HCT116 (cell line): ENCODE data around the gene MICAL3. TPM values are rescaled to one million over a fixed set of nuclear protein-coding genes. Genes with fewer than 3 reads are reported as not detected.
"Not testable (repeated sequence)": the region's sequence is repeated elsewhere in the genome, so short reads cannot be mapped to it uniquely, and the experiment has no call there.

ENCODE experiments used
- ATAC-seq: fragments of 200-7000 bp; cut with Tn5 transposase; 2 replicates; pipeline ENCODE4 v1.9.1; 2020; ENCODE audit warnings: mild to moderate bottlenecking, moderate library complexity
- BruUV-seq: library from RNA; stranded (reverse); fragments of 400-500 nt; replicated peaks from 2 replicates; lab custom pipeline; 2021; lab: Mats Ljungman, UMichigan
- CTCF ChIA-PET: fragments of 300-600 bp; sonication (Branson Sonifier 250); formaldehyde crosslinking; loops from one replicate; lab custom pipeline; 2021; ENCODE audit warnings: antibody characterized with exemption; lab: Charles Lee
- POLR2A ChIA-PET: fragments of 300-600, 350-600 bp; sonication (Branson Sonifier 250); formaldehyde crosslinking; loops from one replicate; lab custom pipeline; 2021; ENCODE audit warnings: antibody characterized with exemption; lab: Charles Lee
- RAD21 ChIA-PET, 2 experiments: fragments of 300-600 bp; sonication (Branson Sonifier 250); formaldehyde crosslinking; loops; one replicate each; lab custom pipeline; 2023; ENCODE audit warnings: low total read pairs in 2 of 2; ENCODE audit not compliant: uncharacterized antibody in 2 of 2, unreplicated experiment in 2 of 2, low non-redundant PET in 1 of 2; lab: Charles Lee
- DNase-seq: peaks from one replicate; pipeline ENCODE4 v3.0.0-alpha.2; 2010; ENCODE audit warnings: low read depth, low spot score
- H2AFZ ChIP-seq: fragments of 200-600 bp; shearing (Covaris generic), sonication (generic); 2 replicates; pipeline ENCODE4 v1.6.1; 2017; ENCODE audit warnings: low read depth, mixed run types, mixed read lengths, antibody characterized with exemption, low read length; ENCODE audit not compliant: poor library complexity, severe bottlenecking
- H3K27ac ChIP-seq: 2 replicates; pipeline ENCODE4 v1.5.1; 2012; ENCODE audit warnings: low read depth, low read length
- H3K27me3 ChIP-seq: fragments of 200-600 bp; sonication (generic); 2 replicates; pipeline ENCODE4 v1.6.1; 2016; ENCODE audit warnings: mixed run types, low read length, mixed read lengths; ENCODE audit not compliant: insufficient read depth
- H3K36me3 ChIP-seq, 2 experiments: fragments of 200-500 bp in 1 of 2; fragments of 200-600 bp in 1 of 2; sonication (Bioruptor generic) in 1 of 2; sonication (generic) in 1 of 2; 2 replicates each; pipeline versions ENCODE4 v1.5.1 to v1.6.1; 2014 to 2016; ENCODE audit warnings: low read length in 2 of 2, inconsistent platforms in 1 of 2, mixed read lengths in 1 of 2, mixed run types in 1 of 2; ENCODE audit not compliant: insufficient read depth in 2 of 2, control insufficient read depth in 1 of 2
- H3K4me1 ChIP-seq, 2 experiments: fragments of 200-600 bp in 1 of 2; sonication (generic) in 1 of 2; 2 replicates each; pipeline versions ENCODE4 v1.5.1 to v1.6.1; 2012 to 2017; ENCODE audit warnings: low read length in 2 of 2, inconsistent platforms in 1 of 2, mild to moderate bottlenecking in 1 of 2, mixed read lengths in 1 of 2, mixed run types in 1 of 2, moderate library complexity in 1 of 2; ENCODE audit not compliant: insufficient read depth in 2 of 2, control insufficient read depth in 1 of 2
- H3K4me2 ChIP-seq: fragments of 200-600 bp; sonication (generic); 2 replicates; pipeline ENCODE4 v1.6.1; 2017; ENCODE audit warnings: mixed run types, low read length, mixed read lengths
- H3K4me3 ChIP-seq, 2 experiments: fragments of 200-600 bp in 1 of 2; sonication (generic) in 1 of 2; replicated peaks in 1 of 2; 2 replicates each; pipeline ENCODE4 v1.5.1; 2011 to 2016; ENCODE audit warnings: low read length in 2 of 2, control low read depth in 1 of 2, low read depth in 1 of 2, mild to moderate bottlenecking in 1 of 2, mixed read lengths in 1 of 2, mixed run types in 1 of 2
- H3K79me2 ChIP-seq: fragments of 200-600 bp; sonication (generic); 2 replicates; pipeline ENCODE4 v1.6.1; 2017; ENCODE audit warnings: mild to moderate bottlenecking, mixed run types, low read length, moderate library complexity, mixed read lengths; ENCODE audit not compliant: insufficient read depth
- H3K9ac ChIP-seq: fragments of 200-600 bp; sonication (generic); 2 replicates; pipeline ENCODE4 v1.6.1; 2016; ENCODE audit warnings: low read length, mixed read lengths
- H3K9me2 ChIP-seq: fragments of 200-600 bp; sonication (generic), shearing (Covaris generic); 2 replicates; pipeline ENCODE4 v1.6.1; 2017; ENCODE audit warnings: mixed run types, mild to moderate bottlenecking, moderate library complexity; ENCODE audit not compliant: insufficient read depth
- H3K9me3 ChIP-seq, 2 experiments: fragments of 200-500 bp in 1 of 2; fragments of 200-600 bp in 1 of 2; sonication (Bioruptor generic) in 1 of 2; sonication (generic) in 1 of 2; 2 replicates each; pipeline ENCODE4 v1.6.1; 2014 to 2017; ENCODE audit warnings: low read length in 2 of 2, mixed read lengths in 2 of 2, inconsistent platforms in 1 of 2, low read depth in 1 of 2, mild to moderate bottlenecking in 1 of 2, mixed run types in 1 of 2, moderate library complexity in 1 of 2; ENCODE audit not compliant: control insufficient read depth in 1 of 2, insufficient read depth in 1 of 2
- H4K20me1 ChIP-seq: fragments of 200-600 bp; sonication (generic), shearing (Covaris generic); 2 replicates; pipeline ENCODE4 v1.6.1; 2017; ENCODE audit warnings: mixed run types, mild to moderate bottlenecking, moderate library complexity; ENCODE audit not compliant: insufficient read depth
- EZH2phosphoT487 ChIP-seq: fragments of 200-600 bp; IDR thresholded peaks from 2 replicates; pipeline ENCODE4 v1.6.1; 2018; ENCODE audit warnings: antibody characterized with exemption, borderline replicate concordance
- POLR2AphosphoS5 ChIP-seq: IDR thresholded peaks from 2 replicates; pipeline ENCODE4 v1.6.1; 2011; ENCODE audit warnings: mild to moderate bottlenecking, low read depth, low read length, moderate library complexity
- ZNF274 ChIP-seq: fragments of 200-500 bp; sonication (Bioruptor generic); IDR thresholded peaks from 2 replicates; pipeline ENCODE4 v1.6.1; 2014; ENCODE audit warnings: mild to moderate bottlenecking, low read depth, low read length, inconsistent platforms
- intact Hi-C: fragments of 100-400 bp; cut with micrococcal nuclease; formaldehyde crosslinking; loops from 2 replicates; pipeline ENCODE4 v1.10.0; 2022
- total RNA-seq: library from RNA; stranded (reverse); gene quantifications from one replicate; pipeline ENCODE4 v1.2.1, GENCODE V29; 2021; ENCODE audit not compliant: unreplicated experiment

The MICAL3 gene
- total RNA-seq, 1 experiment from 2014 or later, result 30.8 TPM

DNA sequence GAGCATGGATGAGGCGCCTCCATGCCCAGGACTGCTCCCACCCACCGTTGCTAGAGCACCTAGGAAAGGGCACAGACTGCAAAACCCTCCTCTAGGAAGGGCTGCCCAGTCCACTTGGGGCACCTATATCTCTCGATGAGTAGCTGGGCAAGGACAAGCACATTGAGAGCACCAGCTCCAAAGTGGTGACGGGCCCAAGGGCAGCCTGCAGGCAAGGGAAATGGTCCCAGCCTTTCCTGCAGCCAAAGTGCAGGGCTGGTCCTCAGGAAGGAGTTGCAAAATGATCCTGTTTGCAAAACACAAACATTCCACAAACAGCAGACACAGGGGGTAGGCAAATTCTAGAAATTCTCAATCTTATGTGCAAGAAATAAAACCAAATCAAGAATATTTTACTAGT lies 32.4 kb downstream of the MICAL3 start:
- BruUV-seq, H3K4me3 ChIP-seq, H4K20me1 ChIP-seq, POLR2A ChIA-PET, intact Hi-C loops, H3K27ac ChIP-seq, H3K9ac ChIP-seq, ATAC-seq, DNase-seq, H2AFZ ChIP-seq, H3K27me3 ChIP-seq, H3K36me3 ChIP-seq, H3K9me2 ChIP-seq, RAD21 ChIA-PET, CTCF ChIA-PET, H3K9me3 ChIP-seq, H3K4me2 ChIP-seq: not testable (repeated sequence)
- H3K79me2 ChIP-seq, result peaks cover 97% of the 10 kb centered on the region
- peaks cover 5 to 17% of the 10 kb centered on the region in 2 experiments; a peak in 3 of 4 replicates for H3K4me1 ChIP-seq

DNA sequence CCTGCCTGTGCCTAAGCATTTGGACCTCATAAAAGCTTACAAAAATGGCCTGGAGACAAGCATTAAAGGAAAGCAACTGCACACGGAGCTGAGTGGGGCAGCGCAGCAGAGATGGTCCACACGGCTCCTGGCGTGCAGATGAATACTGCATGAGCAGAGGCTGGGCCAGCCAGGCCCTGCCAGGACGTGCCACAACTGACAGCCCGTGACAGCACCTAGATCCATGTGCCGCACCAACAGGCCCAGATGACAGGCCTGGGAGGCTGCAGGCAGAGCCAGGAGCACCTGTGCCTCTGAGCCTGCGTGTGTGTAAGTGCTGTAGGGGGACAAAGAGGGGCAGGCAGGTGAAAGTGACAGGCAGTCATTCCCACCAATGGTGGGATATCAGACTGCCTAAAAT lies 33.4 kb downstream of the MICAL3 start:
- BruUV-seq, result no TSS peak
- Histone ChIP-seq H3K27me3 (no peaks in the 10 kb centered on the region), H3K79me2 (peaks cover 100% of the 10 kb centered on the region), H3K4me1 (peaks cover 5 to 17% of the 10 kb centered on the region in 2 experiments; a peak in 3 of 4 replicates), H3K9me3 (no peaks in the 10 kb centered on the region), H3K27ac (no peak overlapping the region), H3K36me3 (no peaks in the 10 kb centered on the region), H3K4me2 (no peak overlapping the region), H4K20me1 (peaks cover 4% of the 10 kb centered on the region; the same call in 1 of the 2 replicates), H3K9me2 (no peaks in the 10 kb centered on the region), H2AFZ (no peak overlapping the region), H3K4me3 (no peak overlapping the region), H3K9ac (no peak overlapping the region)
- TF ChIP-seq POLR2AphosphoS5, result no peak
- no peak for TF ChIP-seq ZNF274
- CTCF ChIA-PET, result no interaction called here
- RAD21 ChIA-PET, result no interaction called here
- ATAC-seq (no peak), DNase-seq (no peak)
- intact Hi-C loops, result no loop called here
- POLR2A ChIA-PET, result no interaction called here

DNA sequence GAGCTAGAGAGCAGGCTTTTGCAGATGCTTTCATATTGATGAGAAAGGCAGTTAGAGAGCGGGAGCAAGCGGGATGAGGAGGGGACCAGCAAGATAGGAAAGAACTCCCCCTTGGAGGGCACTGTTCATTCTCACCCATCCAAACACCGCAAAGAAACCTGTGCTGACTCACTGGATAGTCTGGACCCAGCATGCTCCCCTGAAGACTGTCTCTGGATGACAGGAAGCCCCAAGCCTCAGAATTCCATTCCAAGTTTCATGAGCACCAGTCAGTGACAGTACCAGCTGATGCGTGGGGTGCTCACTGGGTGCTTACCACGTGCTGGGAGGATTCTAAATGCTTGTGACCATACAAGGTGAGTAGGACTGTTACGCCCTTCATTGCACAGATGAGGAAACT lies 34.2 kb downstream of the MICAL3 start:
- H4K20me1 ChIP-seq, result peaks cover 4% of the 10 kb centered on the region; the same call in 1 of the 2 replicates

More for the DNA sequence above, 34.2 kb downstream of the MICAL3 start:
- Histone ChIP-seq H3K4me2 (no peak overlapping the region), H3K27ac (no peak overlapping the region), H3K9me2 (no peaks in the 10 kb centered on the region), H3K79me2 (peaks cover 98% of the 10 kb centered on the region), H3K9me3 (no peaks in the 10 kb centered on the region), H3K36me3 (no peaks in the 10 kb centered on the region), H3K9ac (no peak overlapping the region), H3K27me3 (no peaks in the 10 kb centered on the region), H3K4me3 (no peak overlapping the region), H3K4me1 (peaks cover 5 to 17% of the 10 kb centered on the region in 2 experiments; a peak in 3 of 4 replicates), H2AFZ (no peak overlapping the region)
- RAD21 ChIA-PET, result no interaction called here
- POLR2A ChIA-PET, result no interaction called here
- no peak for ATAC-seq
- DNase-seq, result no peak
- no TSS peak for BruUV-seq
- TF ChIP-seq EZH2phosphoT487, result no peak
- CTCF ChIA-PET, result no interaction called here
- intact Hi-C loops, result no loop called here
